ENCODE measurements around the gene OPN1SW.

DNA sequence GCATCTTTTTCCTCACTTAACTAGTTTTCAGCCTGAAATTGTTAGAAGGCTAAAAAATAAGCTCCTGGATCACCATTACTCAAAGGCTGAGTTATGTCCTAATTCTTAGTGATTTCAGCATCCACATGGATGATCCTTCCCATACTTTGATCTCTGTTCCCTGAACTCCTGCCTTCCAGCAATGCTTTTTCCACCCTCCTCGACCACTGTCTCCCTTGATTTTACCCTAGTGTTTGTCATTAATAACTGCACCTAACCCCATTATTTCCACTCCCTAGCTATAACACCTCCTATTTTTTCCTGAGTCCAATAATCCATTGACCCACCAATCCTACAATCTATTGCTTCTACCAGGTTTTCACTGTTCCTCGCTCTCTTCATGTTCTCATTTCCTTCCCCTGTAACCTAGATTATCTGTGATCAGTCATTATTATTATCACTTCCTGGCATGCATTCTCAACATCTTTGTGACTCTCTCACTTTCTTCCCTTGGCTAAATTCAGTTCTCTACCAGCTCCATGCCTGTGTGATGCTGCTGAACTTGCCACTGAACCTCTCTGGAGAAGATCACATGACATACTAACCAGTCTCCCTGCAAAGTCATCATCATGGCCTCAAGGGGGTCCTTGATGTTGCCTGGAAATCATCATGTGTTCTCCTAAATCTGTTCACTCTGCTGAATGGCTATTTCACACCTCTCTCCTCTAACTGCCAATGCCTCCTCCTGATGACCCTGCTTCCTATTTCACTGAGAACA lies 42.9 kb downstream of the OPN1SW start:
- TF ChIP-seq SIN3A (IDR thresholded peaks at IDR 0.05; ENCODE audit: borderline replicate concordance in 2 of 2, control insufficient read depth in 1 of 2, low read depth in 2 of 2, low read length in 2 of 2) (no peak), NR1H2 (CRISPR knock-in tag; IDR thresholded peaks at IDR 0.05) (no peak), HDAC2 (IDR thresholded peaks at IDR 0.05) (no peak), E2F3 (CRISPR knock-in tag; IDR thresholded peaks at IDR 0.05) (no peak), CBX8 (IDR thresholded peaks at IDR 0.05; ENCODE audit: borderline replicate concordance, extremely low read depth, low read depth, low read length, poor library complexity, severe bottlenecking) (no peak), NCOR1 (IDR thresholded peaks at IDR 0.05) (no peak), STAT5B (CRISPR knock-in tag; IDR thresholded peaks at IDR 0.05) (no peak), ARHGAP35 (IDR thresholded peaks at IDR 0.05; ENCODE audit: partially characterized antibody) (no peak), RAD21 (CRISPR knock-in tag; conservative IDR thresholded peaks at IDR 0.05 in 1 of 2, IDR thresholded peaks at IDR 0.05 in 1 of 2) (no peak), MTF1 (CRISPR knock-in tag; IDR thresholded peaks at IDR 0.05; ENCODE audit: borderline replicate concordance) (no peak), KDM1A (IDR thresholded peaks at IDR 0.05) (0 out of 4 replicates have a peak, but pooled peaks of 1 of the 2 experiments have one; percentile 6), BDP1 (IDR thresholded peaks at IDR 0.05; ENCODE audit: insufficient read depth, insufficient read length) (no peak)
- TF ChIP-seq, protein P1, sequence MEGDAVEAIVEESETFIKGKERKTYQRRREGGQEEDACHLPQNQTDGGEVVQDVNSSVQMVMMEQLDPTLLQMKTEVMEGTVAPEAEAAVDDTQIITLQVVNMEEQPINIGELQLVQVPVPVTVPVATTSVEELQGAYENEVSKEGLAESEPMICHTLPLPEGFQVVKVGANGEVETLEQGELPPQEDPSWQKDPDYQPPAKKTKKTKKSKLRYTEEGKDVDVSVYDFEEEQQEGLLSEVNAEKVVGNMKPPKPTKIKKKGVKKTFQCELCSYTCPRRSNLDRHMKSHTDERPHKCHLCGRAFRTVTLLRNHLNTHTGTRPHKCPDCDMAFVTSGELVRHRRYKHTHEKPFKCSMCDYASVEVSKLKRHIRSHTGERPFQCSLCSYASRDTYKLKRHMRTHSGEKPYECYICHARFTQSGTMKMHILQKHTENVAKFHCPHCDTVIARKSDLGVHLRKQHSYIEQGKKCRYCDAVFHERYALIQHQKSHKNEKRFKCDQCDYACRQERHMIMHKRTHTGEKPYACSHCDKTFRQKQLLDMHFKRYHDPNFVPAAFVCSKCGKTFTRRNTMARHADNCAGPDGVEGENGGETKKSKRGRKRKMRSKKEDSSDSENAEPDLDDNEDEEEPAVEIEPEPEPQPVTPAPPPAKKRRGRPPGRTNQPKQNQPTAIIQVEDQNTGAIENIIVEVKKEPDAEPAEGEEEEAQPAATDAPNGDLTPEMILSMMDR (IDR thresholded peaks at IDR 0.05 in 2 of 3, conservative IDR thresholded peaks at IDR 0.05 in 1 of 3; ENCODE audit: insufficient read depth in 2 of 3, low read depth in 1 of 3, low read length in 3 of 3): no peak
- TF ChIP-seq, protein P2, sequence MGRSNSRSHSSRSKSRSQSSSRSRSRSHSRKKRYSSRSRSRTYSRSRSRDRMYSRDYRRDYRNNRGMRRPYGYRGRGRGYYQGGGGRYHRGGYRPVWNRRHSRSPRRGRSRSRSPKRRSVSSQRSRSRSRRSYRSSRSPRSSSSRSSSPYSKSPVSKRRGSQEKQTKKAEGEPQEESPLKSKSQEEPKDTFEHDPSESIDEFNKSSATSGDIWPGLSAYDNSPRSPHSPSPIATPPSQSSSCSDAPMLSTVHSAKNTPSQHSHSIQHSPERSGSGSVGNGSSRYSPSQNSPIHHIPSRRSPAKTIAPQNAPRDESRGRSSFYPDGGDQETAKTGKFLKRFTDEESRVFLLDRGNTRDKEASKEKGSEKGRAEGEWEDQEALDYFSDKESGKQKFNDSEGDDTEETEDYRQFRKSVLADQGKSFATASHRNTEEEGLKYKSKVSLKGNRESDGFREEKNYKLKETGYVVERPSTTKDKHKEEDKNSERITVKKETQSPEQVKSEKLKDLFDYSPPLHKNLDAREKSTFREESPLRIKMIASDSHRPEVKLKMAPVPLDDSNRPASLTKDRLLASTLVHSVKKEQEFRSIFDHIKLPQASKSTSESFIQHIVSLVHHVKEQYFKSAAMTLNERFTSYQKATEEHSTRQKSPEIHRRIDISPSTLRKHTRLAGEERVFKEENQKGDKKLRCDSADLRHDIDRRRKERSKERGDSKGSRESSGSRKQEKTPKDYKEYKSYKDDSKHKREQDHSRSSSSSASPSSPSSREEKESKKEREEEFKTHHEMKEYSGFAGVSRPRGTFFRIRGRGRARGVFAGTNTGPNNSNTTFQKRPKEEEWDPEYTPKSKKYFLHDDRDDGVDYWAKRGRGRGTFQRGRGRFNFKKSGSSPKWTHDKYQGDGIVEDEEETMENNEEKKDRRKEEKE (IDR thresholded peaks at IDR 0.05; ENCODE audit: borderline replicate concordance in 1 of 2, control insufficient read depth in 1 of 2, low read depth in 2 of 2, low read length in 1 of 2): no peak

All from K562 (cell line).